HEK293 (cell line): ENCODE measurements around the gene CAV1.

Source experiments
- CTCF ChIA-PET: fragments of 350-600 bp; formaldehyde crosslinking; extraction: SDS; loops from one replicate; lab custom pipeline; 2021; ENCODE audit warnings: antibody characterized with exemption; lab: Yijun Ruan, JAX
- POLR2A ChIA-PET: fragments of 300-600 bp; formaldehyde crosslinking; extraction: SDS; loops from one replicate; lab custom pipeline; 2020; ENCODE audit warnings: antibody characterized with exemption, inconsistent platforms; lab: Yijun Ruan, JAX
- H3K27ac ChIP-seq: fragments of 200-500 bp; sonication (Bioruptor generic); 2 replicates; pipeline ENCODE4 v1.5.1; 2014; ENCODE audit warnings: low read depth, low read length, control low read depth, inconsistent platforms; ENCODE audit errors: extremely low read depth
- H3K36me3 ChIP-seq, 2 experiments: fragments of 200-500 bp in 1 of 2; sonication (Bioruptor generic) in 1 of 2; 1 replicate in 1 of 2; 2 replicates in 1 of 2; pipeline ENCODE4 v1.5.1; 2014 to 2017; ENCODE audit warnings: inconsistent platforms in 2 of 2, low read length in 2 of 2; ENCODE audit not compliant: control insufficient read depth in 2 of 2, insufficient read depth in 1 of 2
- H3K4me1 ChIP-seq: fragments of 200-500 bp; sonication (Bioruptor generic); 2 replicates; pipeline ENCODE4 v1.5.1; 2014; ENCODE audit warnings: mild to moderate bottlenecking, low read length, inconsistent platforms; ENCODE audit not compliant: control insufficient read depth, insufficient read depth
- H3K4me3 ChIP-seq: 2 replicates; pipeline ENCODE4 v1.5.1; 2011; ENCODE audit warnings: low read depth, mild to moderate bottlenecking, control low read depth, low read length, moderate library complexity
- H3K9me3 ChIP-seq: fragments of 200-500 bp; sonication (Bioruptor generic); 2 replicates; pipeline ENCODE4 v1.5.1; 2014; ENCODE audit warnings: low read depth, low read length, inconsistent platforms; ENCODE audit not compliant: control insufficient read depth, insufficient read depth
- BCL11B ChIP-seq: fragments of 450-650 bp; formaldehyde crosslinking; IDR thresholded peaks from 2 replicates; pipeline ENCODE4 v1.5.1; 2016; ENCODE audit warnings: low read depth, missing biosample characterization, missing genetic modification characterization
- KLF7 ChIP-seq: fragments of 450-650 bp; formaldehyde crosslinking; IDR thresholded peaks from 2 replicates; pipeline ENCODE4 v1.5.1; 2016; ENCODE audit warnings: missing biosample characterization, missing genetic modification characterization, borderline replicate concordance
- KLF8 ChIP-seq: fragments of 450-650 bp; formaldehyde crosslinking; IDR thresholded peaks from 2 replicates; pipeline ENCODE4 v1.5.1; 2016; ENCODE audit warnings: missing biosample characterization, missing genetic modification characterization
- KLF9 ChIP-seq: fragments of 450-650 bp; formaldehyde crosslinking; IDR thresholded peaks from 2 replicates; pipeline ENCODE4 v1.5.1; 2016; ENCODE audit warnings: missing biosample characterization, missing genetic modification characterization, low read depth
- SCRT2 ChIP-seq: fragments of 450-650 bp; formaldehyde crosslinking; IDR thresholded peaks from 2 replicates; pipeline ENCODE4 v1.5.1; 2016; ENCODE audit warnings: missing biosample characterization, missing genetic modification characterization
- SP2 ChIP-seq: fragments of 450-650 bp; formaldehyde crosslinking; IDR thresholded peaks from 2 replicates; pipeline ENCODE4 v1.5.1; 2016; ENCODE audit warnings: missing biosample characterization, missing genetic modification characterization
- SP7 ChIP-seq: fragments of 450-650 bp; formaldehyde crosslinking; IDR thresholded peaks from 2 replicates; pipeline ENCODE4 v1.5.1; 2016; ENCODE audit warnings: missing biosample characterization, missing genetic modification characterization
- WT1 ChIP-seq: fragments of 450-650 bp; formaldehyde crosslinking; IDR thresholded peaks from 2 replicates; pipeline ENCODE4 v1.5.1; 2016; ENCODE audit warnings: missing biosample characterization, missing genetic modification characterization
- ZBTB17 ChIP-seq: fragments of 450-650 bp; formaldehyde crosslinking; IDR thresholded peaks from 2 replicates; pipeline ENCODE4 v1.5.1; 2016; ENCODE audit warnings: missing biosample characterization, missing genetic modification characterization
- ZEB2 ChIP-seq: fragments of 450-650 bp; formaldehyde crosslinking; IDR thresholded peaks from 2 replicates; pipeline ENCODE4 v1.5.1; 2016; ENCODE audit warnings: missing biosample characterization, missing genetic modification characterization
- ZNF121 ChIP-seq: fragments of 450-650 bp; formaldehyde crosslinking; IDR thresholded peaks from 2 replicates; pipeline ENCODE4 v1.5.1; 2016; ENCODE audit warnings: missing biosample characterization, missing genetic modification characterization
- ZNF146 ChIP-seq: fragments of 450-650 bp; formaldehyde crosslinking; IDR thresholded peaks from 2 replicates; pipeline ENCODE4 v1.5.1; 2016; ENCODE audit warnings: missing biosample characterization, missing genetic modification characterization
- ZNF335 ChIP-seq: fragments of 450-650 bp; formaldehyde crosslinking; conservative IDR thresholded peaks from 2 replicates; pipeline ENCODE4 v1.5.1; 2016; ENCODE audit warnings: missing biosample characterization, missing genetic modification characterization
- ZNF423 ChIP-seq: fragments of 450-650 bp; formaldehyde crosslinking; IDR thresholded peaks from 2 replicates; pipeline ENCODE4 v1.5.1; 2016; ENCODE audit warnings: missing biosample characterization, missing genetic modification characterization
- ZNF660 ChIP-seq: fragments of 450-650 bp; IDR thresholded peaks from 2 replicates; pipeline ENCODE4 v1.5.1; 2018; ENCODE audit warnings: missing biosample characterization, mild to moderate bottlenecking, missing genetic modification characterization
- ZNF747 ChIP-seq: fragments of 450-650 bp; formaldehyde crosslinking; IDR thresholded peaks from 2 replicates; pipeline ENCODE4 v1.5.1; 2016; ENCODE audit warnings: missing biosample characterization, missing genetic modification characterization
- ZXDB ChIP-seq: fragments of 450-650 bp; formaldehyde crosslinking; IDR thresholded peaks from 2 replicates; pipeline ENCODE4 v1.5.1; 2016; ENCODE audit warnings: missing biosample characterization, missing genetic modification characterization
- TF ChIP-seq, protein P1 (sequence below): fragments of 450-650 bp; formaldehyde crosslinking; IDR thresholded peaks from 2 replicates; pipeline ENCODE4 v1.5.1; 2016; ENCODE audit warnings: missing biosample characterization, missing genetic modification characterization, borderline replicate concordance
- TF ChIP-seq, protein P2 (sequence below): fragments of 450-650 bp; formaldehyde crosslinking; IDR thresholded peaks from 2 replicates; pipeline ENCODE4 v1.5.1; 2016; ENCODE audit warnings: missing biosample characterization, missing genetic modification characterization
- TF ChIP-seq, protein P3 (sequence below): fragments of 450-650 bp; formaldehyde crosslinking; IDR thresholded peaks from 2 replicates; pipeline ENCODE4 v1.5.1; 2016; ENCODE audit warnings: missing biosample characterization, missing genetic modification characterization
- TF ChIP-seq, protein P4 (sequence below): fragments of 450-650 bp; formaldehyde crosslinking; IDR thresholded peaks from 2 replicates; pipeline ENCODE4 v1.5.1; 2016; ENCODE audit warnings: missing biosample characterization, missing genetic modification characterization
- TF ChIP-seq, protein P5 (sequence below): fragments of 450-650 bp; formaldehyde crosslinking; IDR thresholded peaks from 2 replicates; pipeline ENCODE4 v1.5.1; 2016; ENCODE audit warnings: missing biosample characterization, missing genetic modification characterization
- TF ChIP-seq, protein P6 (sequence below): fragments of 450-650 bp; formaldehyde crosslinking; IDR thresholded peaks from 2 replicates; pipeline ENCODE4 v1.5.1; 2016; ENCODE audit warnings: missing biosample characterization, missing genetic modification characterization
- TF ChIP-seq, protein P7 (sequence below): fragments of 450-650 bp; formaldehyde crosslinking; IDR thresholded peaks from 2 replicates; pipeline ENCODE4 v1.5.1; 2016; ENCODE audit warnings: missing biosample characterization, missing genetic modification characterization

CAV1 gene, protein sequence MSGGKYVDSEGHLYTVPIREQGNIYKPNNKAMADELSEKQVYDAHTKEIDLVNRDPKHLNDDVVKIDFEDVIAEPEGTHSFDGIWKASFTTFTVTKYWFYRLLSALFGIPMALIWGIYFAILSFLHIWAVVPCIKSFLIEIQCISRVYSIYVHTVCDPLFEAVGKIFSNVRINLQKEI

DNA sequence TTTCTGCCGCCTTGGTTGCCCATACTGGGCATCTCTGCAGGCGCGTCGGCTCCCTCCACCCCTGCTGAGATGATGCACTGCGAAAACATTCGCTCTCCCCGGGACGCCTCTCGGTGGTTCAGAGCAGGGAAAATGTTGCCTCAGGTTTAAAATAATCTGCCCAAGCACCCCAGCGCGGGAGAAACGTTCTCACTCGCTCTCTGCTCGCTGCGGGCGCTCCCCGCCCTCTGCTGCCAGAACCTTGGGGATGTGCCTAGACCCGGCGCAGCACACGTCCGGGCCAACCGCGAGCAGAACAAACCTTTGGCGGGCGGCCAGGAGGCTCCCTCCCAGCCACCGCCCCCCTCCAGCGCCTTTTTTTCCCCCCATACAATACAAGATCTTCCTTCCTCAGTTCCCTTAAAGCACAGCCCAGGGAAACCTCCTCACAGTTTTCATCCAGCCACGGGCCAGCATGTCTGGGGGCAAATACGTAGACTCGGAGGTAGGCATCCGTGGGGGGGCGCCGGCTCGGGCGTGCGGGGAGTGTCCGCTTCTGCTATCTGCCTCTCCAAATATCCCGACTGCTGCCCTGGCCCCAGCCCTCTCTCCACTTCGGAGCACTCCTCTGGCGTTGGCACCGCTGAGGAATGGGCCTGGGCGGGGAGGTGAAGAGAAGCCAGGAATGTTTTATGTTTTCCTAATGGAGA is at the start of gene CAV1:
Gene CAV1 (plus strand): TSS at position 428 of the 689 bp plus-strand sequence. CDS start 27 bp downstream, at position 455.
- POLR2A ChIA-PET, result interaction anchor here (1.3 to 2.0 kb wide), 4 partner anchors 9 to 44 kb away, joined by 3 to 8 read pairs (median 4); partner anchors contain the start of gene CAV2
- 0 out of 2 replicates have a peak, but pooled peaks cover 4% of the 10 kb centered on the region for H3K4me1 ChIP-seq
- CTCF ChIA-PET, result interaction anchor here (0.5 to 2.1 kb wide), 6 partner anchors 14 to 266 kb away, joined by 3 to 36 read pairs (median 4); no protein-coding TSS in a partner anchor
- peak within 1 kb of the TSS; percentile 93 for H3K27ac ChIP-seq
- no peaks in the 10 kb centered on the region for H3K36me3 ChIP-seq
- peak within 1 kb of the TSS; percentile 59 for H3K4me3 ChIP-seq
- no peaks in the 10 kb centered on the region for H3K9me3 ChIP-seq
- TF ChIP-seq ZNF660 (tag by site-specific recombination), result peak; percentile 93
- peak; percentile 95 for TF ChIP-seq ZNF423 (tag by site-specific recombination)
- TF ChIP-seq, protein P1, sequence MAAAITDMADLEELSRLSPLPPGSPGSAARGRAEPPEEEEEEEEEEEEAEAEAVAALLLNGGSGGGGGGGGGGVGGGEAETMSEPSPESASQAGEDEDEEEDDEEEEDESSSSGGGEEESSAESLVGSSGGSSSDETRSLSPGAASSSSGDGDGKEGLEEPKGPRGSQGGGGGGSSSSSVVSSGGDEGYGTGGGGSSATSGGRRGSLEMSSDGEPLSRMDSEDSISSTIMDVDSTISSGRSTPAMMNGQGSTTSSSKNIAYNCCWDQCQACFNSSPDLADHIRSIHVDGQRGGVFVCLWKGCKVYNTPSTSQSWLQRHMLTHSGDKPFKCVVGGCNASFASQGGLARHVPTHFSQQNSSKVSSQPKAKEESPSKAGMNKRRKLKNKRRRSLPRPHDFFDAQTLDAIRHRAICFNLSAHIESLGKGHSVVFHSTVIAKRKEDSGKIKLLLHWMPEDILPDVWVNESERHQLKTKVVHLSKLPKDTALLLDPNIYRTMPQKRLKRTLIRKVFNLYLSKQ (tag by site-specific recombination), result no peak
- TF ChIP-seq ZNF335 (tag by site-specific recombination), result peak; percentile 89
- TF ChIP-seq, protein P2, sequence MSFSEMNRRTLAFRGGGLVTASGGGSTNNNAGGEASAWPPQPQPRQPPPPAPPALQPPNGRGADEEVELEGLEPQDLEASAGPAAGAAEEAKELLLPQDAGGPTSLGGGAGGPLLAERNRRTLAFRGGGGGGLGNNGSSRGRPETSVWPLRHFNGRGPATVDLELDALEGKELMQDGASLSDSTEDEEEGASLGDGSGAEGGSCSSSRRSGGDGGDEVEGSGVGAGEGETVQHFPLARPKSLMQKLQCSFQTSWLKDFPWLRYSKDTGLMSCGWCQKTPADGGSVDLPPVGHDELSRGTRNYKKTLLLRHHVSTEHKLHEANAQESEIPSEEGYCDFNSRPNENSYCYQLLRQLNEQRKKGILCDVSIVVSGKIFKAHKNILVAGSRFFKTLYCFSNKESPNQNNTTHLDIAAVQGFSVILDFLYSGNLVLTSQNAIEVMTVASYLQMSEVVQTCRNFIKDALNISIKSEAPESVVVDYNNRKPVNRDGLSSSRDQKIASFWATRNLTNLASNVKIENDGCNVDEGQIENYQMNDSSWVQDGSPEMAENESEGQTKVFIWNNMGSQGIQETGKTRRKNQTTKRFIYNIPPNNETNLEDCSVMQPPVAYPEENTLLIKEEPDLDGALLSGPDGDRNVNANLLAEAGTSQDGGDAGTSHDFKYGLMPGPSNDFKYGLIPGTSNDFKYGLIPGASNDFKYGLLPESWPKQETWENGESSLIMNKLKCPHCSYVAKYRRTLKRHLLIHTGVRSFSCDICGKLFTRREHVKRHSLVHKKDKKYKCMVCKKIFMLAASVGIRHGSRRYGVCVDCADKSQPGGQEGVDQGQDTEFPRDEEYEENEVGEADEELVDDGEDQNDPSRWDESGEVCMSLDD (tag by site-specific recombination), result no peak; the same call in 1 of the 2 replicates
- peak; percentile 24; the same call in 1 of the 2 replicates for TF ChIP-seq ZNF121 (tag by site-specific recombination)
- peak; percentile 92; the same call in 1 of the 2 replicates for TF ChIP-seq KLF7 (tag by site-specific recombination)
- TF ChIP-seq ZBTB17 (tag by site-specific recombination), result peak; percentile 84
- peak; percentile 81 for TF ChIP-seq SP7 (tag by site-specific recombination)
- TF ChIP-seq, protein P3, sequence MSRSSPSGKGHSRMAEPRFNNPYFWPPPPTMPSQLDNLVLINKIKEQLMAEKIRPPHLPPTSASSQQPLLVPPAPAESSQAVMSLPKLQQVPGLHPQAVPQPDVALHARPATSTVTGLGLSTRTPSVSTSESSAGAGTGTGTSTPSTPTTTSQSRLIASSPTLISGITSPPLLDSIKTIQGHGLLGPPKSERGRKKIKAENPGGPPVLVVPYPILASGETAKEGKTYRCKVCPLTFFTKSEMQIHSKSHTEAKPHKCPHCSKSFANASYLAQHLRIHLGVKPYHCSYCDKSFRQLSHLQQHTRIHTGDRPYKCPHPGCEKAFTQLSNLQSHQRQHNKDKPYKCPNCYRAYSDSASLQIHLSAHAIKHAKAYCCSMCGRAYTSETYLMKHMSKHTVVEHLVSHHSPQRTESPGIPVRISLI (tag by site-specific recombination), result peak; percentile 54; the same call in 1 of the 2 replicates
- TF ChIP-seq SCRT2 (tag by site-specific recombination), result no peak
- TF ChIP-seq, protein P4, sequence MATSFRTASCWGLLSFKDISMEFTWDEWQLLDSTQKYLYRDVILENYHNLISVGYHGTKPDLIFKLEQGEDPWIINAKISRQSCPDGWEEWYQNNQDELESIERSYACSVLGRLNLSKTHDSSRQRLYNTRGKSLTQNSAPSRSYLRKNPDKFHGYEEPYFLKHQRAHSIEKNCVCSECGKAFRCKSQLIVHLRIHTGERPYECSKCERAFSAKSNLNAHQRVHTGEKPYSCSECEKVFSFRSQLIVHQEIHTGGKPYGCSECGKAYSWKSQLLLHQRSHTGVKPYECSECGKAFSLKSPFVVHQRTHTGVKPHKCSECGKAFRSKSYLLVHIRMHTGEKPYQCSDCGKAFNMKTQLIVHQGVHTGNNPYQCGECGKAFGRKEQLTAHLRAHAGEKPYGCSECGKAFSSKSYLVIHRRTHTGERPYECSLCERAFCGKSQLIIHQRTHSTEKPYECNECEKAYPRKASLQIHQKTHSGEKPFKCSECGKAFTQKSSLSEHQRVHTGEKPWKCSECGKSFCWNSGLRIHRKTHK (tag by site-specific recombination), result no peak
- 0 out of 2 replicates have a peak, but pooled peaks have one; percentile 24 for TF ChIP-seq BCL11B (tag by site-specific recombination)
- TF ChIP-seq, protein P5, sequence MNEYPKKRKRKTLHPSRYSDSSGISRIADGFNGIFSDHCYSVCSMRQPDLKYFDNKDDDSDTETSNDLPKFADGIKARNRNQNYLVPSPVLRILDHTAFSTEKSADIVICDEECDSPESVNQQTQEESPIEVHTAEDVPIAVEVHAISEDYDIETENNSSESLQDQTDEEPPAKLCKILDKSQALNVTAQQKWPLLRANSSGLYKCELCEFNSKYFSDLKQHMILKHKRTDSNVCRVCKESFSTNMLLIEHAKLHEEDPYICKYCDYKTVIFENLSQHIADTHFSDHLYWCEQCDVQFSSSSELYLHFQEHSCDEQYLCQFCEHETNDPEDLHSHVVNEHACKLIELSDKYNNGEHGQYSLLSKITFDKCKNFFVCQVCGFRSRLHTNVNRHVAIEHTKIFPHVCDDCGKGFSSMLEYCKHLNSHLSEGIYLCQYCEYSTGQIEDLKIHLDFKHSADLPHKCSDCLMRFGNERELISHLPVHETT, result peak; percentile 29; the same call in 1 of the 2 replicates
- TF ChIP-seq WT1 (tag by site-specific recombination), result peak; percentile 60; the same call in 1 of the 2 replicates
- peak; percentile 54; the same call in 1 of the 2 replicates for TF ChIP-seq ZXDB (tag by site-specific recombination)
- TF ChIP-seq, protein P6, sequence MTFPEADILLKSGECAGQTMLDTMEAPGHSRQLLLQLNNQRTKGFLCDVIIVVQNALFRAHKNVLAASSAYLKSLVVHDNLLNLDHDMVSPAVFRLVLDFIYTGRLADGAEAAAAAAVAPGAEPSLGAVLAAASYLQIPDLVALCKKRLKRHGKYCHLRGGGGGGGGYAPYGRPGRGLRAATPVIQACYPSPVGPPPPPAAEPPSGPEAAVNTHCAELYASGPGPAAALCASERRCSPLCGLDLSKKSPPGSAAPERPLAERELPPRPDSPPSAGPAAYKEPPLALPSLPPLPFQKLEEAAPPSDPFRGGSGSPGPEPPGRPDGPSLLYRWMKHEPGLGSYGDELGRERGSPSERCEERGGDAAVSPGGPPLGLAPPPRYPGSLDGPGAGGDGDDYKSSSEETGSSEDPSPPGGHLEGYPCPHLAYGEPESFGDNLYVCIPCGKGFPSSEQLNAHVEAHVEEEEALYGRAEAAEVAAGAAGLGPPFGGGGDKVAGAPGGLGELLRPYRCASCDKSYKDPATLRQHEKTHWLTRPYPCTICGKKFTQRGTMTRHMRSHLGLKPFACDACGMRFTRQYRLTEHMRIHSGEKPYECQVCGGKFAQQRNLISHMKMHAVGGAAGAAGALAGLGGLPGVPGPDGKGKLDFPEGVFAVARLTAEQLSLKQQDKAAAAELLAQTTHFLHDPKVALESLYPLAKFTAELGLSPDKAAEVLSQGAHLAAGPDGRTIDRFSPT (tag by site-specific recombination), result no peak
- peak; percentile 21; the same call in 1 of the 2 replicates for TF ChIP-seq ZNF146
- peak; percentile 74 for TF ChIP-seq KLF8 (tag by site-specific recombination)
- peak; percentile 87; the same call in 1 of the 2 replicates for TF ChIP-seq ZEB2 (tag by site-specific recombination)
- TF ChIP-seq KLF9 (tag by site-specific recombination), result peak; percentile 80
- TF ChIP-seq SP2, result peak; percentile 61
- TF ChIP-seq, protein P7, sequence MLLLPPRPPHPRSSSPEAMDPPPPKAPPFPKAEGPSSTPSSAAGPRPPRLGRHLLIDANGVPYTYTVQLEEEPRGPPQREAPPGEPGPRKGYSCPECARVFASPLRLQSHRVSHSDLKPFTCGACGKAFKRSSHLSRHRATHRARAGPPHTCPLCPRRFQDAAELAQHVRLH (tag by site-specific recombination), result peak; percentile 56; the same call in 1 of the 2 replicates
- TF ChIP-seq ZNF747 (tag by site-specific recombination), result no peak
